HG03025 (cell line): Measurements from ENCODE around the gene ANKRD2.
"Not testable (repeated sequence)": the region's sequence is repeated elsewhere in the genome, so short reads cannot be mapped to it uniquely, and the experiment has no call there.

Experiments
- ATAC-seq: cut with Tn5 transposase; IDR thresholded peaks from one replicate; pipeline ENCODE4 v1.9.1; 2021; ENCODE audit warnings: mild to moderate bottlenecking, moderate library complexity; ENCODE audit not compliant: unreplicated experiment, low FRiP score

The ANKRD2 gene

DNA sequence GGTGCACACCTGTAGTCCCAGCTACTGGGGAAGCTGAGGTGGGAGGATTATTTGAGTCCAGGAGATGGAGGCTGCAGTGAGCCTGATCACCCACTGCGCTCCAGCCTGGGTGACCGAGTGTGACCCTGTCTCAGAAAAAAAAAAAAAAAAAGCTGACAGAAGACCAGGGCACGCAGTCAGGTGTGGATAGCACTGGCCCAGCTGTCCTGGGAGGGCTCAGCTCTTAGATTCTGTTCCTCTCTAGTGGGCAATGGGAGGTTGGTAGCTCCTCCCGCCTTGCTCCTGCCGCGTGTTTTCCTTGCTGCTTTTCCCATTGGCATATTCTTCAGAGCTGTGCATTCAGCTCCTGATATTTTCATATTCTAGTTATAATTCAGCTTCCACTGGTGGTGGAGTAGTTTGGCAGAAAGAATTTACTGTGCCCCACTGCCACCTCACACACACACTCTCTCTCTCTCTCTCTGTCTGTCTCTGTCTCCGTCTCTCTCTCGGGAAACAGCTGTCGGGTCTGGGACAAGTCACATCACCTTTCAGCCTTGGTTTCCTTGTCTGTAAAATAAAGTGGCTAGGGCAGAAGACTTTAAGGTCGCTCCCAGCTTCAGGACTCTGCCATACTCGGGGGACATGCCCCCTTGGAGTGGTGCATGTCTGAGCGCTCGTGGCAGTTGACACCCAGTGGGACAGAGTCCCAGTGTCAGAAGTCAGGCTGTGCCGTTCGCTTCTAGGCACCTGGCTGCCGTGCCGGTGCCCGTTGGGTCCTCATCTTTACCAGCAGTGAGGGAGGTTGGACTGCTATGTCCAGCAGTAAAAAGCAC is 25.9 kb upstream of the ANKRD2 start:
- no peak for ATAC-seq

DNA sequence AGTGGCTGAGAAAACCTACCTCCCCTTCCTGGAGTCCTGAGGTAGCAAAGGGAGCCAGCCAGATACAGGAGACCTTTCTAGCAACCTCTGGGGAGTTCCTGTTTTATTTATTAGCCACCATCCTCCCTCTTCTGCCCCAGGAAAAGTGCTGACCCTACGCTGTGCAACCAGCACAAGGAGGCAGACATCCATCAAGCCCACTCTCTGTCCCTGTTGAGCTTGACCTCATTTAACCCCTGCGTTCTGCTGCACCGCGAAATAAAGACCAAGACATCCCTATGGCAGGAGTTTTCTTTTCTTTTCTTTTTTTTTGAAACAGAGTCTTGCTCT is 25.3 kb upstream of the ANKRD2 start:
- ATAC-seq: no peak

DNA sequence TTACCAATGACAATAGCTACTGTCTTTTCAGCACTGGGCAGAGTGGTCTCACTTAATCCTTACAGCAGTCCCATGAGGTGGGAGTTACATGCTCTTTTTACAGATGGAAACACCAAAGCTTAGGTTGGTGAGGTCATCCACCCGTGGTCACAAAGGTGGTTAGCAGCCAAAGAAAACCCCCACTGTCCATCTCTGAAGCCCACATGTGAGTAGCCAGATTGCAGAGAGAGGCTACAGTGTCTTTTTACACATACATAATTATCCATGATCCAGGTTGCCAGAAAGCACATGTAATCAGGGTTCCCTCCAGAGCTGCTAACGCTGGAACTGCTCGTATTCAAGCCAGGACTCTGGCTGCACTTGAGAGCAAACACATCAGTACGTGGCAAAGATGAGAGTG is 24.6 kb upstream of the ANKRD2 start:
- ATAC-seq: no peak

DNA sequence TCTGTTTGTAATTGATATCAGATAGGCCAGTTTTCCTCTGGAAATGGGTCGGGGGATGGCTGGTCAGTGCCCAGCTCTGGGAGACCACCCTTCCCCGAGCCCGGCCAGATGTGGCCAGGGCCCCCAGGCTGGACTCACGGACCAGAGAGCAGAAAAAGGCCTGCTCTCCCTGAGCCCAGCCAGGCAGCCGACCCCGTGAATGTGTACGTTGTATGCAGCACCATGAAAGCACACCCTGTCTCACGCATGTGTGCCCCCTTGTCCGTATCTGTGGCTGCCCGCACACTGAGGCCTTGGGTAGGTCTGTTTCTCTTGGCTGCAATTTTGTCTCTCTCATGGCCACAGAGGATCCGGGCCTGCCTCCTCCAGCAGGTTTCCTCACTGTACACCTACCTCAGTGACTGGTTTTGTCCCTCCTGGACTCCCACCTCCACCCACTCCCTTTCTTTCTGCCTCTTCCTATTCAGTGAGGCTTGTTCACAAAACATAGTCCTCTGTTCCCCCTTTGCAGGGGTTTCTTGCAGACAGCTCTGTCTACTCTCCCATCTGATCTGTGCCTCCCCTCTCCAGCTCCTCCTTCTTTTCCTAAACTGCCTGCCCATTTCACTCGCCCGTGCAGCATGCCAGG is 23.6 kb upstream of the ANKRD2 start:
- no peak for ATAC-seq

DNA sequence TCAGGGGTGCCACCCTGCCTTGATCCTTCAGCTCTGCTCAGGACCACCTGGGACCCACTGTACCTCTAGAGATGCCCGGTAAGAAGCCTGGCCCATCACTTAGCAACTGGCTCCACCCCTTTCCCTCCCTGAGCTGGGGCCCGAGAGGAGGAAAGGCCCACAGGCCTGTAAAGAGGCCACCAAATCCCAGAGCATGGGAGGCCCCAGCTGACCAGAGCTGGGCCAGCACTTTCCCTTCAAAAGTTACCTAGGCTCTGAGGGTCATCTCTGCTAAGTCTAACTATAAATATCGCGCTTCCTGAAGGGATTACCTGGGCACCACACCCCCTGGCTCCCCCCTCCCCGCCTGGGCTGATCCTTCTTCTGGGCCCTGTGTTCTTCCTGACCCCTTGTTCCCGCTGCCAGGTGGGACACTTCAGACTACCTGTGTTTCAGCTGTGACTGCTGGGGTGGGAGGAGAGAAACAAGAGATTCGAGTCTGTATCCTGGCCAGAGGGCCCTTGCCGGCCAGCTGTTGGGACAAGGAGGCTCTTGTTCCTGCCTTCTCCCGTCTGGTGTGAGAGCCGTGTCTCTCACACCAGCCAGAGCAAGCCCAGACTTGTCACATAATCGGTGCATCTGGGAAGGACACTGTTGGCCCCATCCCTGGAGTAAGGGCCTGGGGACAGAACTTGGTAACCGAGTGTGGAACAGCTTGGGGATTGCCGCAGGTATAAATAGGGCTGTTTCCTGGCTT is 22.8 kb upstream of the ANKRD2 start:
- ATAC-seq: no peak

DNA sequence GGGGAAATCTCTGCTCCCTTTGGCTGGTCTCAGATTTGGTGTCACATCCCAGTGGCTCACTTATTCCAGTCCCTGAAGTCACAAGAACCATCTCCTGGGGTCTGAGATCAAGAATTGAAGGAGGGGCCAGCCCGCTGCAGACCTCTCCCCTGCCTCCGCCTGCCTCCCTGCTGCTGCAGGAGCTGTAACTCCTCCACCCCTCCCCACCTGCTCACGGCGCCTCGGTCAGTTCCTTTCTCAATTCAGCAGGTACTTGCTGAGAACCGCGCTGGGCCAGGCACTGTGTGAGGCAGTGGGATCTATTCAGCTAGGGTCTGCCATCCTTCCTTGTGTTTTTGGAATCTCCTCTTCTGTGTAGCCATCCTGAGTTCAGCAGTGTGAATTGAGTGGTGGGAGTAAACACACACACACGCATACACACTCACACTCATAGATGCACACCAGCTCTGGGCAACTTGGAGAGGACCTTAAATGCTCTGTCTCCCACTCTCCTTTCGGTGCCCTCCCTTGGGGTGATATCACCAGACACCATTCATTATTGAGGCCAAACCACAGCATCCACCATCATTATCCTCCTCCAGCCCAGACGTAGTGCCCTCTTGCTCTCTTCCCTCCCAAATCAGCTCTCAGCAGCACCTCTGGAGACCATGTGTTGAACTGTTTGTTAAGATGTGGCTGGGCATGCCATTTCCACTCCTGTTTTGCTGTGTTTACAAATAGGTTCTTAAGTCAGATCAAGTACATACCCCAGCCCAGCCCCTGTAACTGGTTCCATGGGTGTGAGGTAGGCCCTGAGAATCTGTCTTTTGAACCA is 22.0 kb upstream of the ANKRD2 start:
- ATAC-seq: no peak

DNA sequence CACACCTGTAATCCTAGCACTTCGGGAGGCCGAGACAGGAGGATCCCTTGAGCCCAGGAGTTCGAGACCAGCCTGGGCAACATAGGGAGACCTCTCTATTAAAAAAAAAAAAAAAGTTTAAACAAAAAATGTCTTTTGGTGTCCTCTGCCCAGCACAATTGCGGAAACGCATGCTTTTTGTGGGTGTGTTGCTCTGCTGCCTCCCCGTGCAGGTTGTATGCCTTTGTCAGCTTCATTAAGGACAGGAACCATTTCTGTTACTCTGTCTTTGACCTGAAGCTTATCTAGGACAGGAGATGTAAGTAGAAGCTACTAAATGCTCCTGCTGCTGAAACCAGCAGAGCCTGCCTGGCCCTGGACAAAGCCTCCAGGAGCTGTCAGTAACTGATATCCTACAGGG is 21.3 kb upstream of the ANKRD2 start:
- no peak for ATAC-seq

DNA sequence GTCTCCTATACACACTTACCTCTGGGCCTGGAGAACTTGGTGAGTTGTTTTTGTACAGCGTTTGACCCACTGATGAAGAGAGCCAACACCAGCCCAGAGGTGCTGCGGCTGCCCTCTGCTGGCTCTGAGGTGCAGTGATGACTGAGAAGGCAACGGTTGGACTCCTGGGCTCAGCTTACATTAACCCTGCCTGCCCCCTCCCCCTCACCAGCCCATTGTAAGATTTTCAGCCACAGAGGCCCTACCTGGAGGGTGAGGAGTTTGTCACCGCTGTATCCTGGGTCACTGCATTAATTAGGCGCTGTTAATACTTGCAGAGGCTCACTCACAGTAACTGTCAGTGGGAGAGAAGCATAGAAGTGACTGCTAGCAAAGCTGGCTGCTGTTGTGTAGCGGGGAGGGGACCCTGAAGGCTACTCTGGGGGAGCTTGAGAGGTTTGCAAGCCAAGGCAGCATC is 19.0 kb upstream of the ANKRD2 start:
- ATAC-seq: no peak

DNA sequence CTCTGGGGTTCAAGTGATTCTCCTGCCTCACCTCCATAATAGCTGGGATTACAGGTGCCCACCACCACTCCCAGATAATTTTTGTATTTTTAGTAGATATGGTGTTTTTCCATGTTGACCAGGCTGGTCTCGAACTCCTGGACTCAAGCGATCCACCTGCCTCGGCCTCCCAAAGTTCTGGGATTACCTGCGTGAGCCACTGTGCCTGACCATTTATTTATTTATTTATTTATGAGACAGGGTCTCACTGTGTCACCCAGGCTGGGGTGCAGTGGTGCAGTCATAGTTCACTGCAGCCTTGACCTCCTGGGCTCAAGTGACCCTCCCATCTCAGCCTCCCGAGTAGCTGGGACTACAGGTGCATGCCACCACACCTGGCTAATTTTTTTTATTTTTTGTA is 18.2 kb upstream of the ANKRD2 start:
- ATAC-seq: not testable (repeated sequence)

DNA sequence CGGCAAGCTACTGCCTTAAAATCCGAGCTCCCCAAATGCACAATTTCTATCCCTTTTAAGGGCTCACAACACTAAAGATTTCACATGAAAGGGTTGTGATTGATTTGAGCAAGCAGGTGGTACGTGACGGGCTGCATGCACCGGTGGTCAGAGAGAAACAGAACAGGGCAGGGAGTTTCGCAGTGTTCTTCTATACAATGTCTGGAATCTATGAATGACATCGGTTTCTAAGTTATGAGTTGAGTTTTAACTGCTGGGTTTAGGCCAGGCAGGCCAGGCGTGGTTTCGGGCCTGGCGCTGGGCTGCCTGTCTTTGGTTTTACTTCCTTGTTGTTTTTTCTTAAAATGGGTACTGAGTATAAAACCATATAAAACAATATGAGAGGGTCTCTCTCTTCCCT is 17.0 kb upstream of the ANKRD2 start:
- not testable (repeated sequence) for ATAC-seq

DNA sequence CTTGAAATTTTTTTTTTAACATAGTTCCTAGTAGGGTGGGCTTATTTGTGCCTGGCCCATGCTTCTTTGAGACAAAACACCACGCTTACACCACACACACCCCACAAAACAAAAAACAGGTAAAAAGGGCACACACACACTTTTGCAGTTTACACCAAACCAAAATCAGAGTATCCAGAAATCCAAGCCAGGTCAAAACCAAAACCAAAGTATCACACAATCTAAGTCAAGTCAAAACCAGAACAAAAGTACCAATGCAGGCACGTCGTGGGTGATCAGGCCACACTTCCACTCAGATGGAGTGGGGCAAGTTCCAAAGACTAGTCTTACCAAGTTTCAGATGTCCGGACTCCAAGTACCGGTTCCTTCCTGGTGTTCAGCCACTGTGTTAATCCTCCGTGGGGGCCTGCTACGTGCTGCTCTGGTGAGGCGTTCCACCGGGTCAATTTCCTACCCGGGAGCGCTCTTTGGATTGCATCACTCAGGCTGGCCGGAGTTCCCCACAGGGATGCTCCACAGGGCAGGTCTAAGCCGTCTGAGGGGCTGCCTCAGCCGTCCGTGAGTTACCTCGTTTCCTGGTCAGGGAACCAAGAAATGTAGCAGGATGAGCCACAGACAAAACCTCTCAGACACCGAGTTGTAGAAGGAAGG is 11.7 kb upstream of the ANKRD2 start:
- ATAC-seq: not testable (repeated sequence)

DNA sequence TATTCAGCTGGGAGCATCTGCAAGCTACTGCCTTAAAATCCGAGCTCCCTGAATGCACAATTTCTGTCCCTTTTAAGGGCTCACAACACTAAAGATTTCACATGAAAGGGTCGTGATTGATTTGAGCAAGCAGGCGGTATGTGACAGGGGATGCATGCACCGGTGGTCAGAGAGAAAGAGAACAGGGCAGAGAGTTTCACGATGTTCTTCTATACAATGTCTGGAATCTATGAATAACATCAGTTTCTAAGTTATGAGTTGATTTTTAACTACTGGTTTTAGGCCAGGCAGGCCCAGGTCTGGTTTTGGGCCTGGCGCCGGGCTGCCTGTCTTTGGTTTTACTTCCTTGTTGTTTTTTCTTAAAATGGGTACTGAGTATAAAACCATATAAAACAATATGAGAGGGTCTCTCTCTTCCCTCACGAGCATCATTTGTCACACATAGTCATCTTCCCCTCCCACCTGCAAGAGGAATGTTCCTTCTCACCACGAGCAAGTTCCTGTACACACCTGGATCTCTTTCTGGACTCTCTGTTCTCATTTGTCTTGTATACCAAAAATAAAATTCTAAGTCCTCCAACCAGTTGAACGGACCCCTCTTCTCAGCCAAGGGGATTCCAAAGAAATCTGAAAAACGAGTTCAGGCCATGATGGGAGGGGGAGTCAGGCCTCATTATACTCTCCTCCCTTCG is 11.0 kb upstream of the ANKRD2 start:
- ATAC-seq: not testable (repeated sequence)

DNA sequence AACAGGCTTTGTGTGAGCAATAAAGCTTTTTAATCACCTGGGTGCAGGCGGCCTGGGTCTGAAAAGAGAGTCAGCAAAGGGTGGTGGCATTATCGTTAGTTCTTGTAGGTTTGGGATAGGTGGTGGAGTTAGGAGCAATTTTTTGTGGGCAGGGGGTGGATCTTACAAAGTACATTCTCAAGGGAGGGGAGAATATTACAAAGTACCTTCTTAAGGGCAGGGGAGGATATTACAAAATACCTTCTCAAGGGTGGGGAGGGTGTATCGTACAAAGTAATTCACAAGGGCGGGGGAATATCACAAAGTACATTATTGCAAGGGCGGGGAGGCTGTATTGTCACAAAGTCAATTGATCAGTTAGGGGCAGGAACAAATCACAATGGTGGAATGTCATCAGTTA is 10.2 kb upstream of the ANKRD2 start:
- not testable (repeated sequence) for ATAC-seq

DNA sequence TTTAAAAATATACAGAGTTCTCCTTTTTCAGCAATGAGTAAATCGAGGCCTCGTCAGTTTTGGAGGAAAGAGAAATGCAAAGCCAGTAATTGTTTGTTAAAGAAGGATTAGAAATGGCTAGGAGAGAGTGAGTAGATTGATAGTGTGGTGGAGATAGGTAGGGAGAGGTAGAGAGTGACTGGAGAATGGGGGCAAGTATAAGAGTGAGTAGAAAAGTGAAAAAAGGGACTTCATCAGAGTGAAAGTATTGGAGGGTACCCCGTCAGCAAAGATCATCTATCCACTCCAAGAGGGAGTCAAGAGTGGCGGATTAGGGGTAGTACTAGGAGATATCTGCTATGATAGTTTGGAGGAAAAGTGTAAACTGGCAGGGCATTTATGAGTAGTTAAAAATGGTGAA is 9.2 kb upstream of the ANKRD2 start:
- no peak for ATAC-seq

DNA sequence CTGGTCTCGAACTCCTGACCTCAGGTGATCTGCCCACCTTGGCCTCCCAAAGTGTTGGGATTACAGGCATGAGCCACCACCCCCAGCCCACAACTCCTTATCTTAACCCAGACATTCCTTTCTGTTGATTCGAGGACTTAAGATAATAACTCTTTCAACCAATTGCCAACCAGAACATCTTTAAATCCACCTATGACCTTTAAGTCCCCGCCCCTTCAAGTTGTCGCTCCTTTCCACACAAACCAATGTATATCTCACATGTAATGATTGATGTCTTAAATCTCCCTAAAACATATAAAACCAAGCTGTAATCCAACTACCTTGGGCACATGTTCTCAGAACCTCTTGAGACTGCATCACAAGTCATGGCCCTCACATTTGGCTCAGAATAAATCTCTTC is 7.8 kb upstream of the ANKRD2 start:
- no peak for ATAC-seq

DNA sequence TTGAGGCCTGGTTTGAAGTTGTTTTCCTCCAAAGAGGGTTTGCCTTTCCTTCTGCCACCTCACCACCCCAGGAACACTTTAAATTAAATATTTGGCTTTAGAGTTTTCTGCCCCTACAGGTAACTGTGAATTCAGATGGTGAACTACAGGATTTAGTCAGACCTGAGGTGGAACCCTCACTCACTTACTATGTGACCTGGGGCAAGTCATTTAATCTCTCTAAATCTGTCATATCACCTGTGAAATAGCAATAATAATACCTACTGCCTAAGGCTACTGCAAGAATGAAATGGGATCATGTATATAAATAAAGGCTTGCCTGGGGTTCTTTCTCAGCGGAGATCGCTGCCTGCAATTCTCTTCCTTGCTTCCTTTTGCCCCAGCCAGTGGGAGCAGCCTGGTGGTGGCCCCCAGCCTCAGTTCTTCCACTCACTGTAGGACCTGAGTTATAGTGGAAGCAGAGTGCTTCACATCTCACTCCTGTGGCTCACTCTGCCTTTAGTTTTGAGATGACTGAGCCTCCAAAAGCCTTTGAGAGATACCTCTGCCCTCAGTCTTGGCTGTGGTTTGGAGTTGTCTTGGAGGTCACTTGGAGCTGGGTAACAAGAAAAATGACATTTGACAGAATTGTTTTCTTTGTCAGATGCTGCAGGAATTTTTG is 6.1 kb upstream of the ANKRD2 start:
- no peak for ATAC-seq

DNA sequence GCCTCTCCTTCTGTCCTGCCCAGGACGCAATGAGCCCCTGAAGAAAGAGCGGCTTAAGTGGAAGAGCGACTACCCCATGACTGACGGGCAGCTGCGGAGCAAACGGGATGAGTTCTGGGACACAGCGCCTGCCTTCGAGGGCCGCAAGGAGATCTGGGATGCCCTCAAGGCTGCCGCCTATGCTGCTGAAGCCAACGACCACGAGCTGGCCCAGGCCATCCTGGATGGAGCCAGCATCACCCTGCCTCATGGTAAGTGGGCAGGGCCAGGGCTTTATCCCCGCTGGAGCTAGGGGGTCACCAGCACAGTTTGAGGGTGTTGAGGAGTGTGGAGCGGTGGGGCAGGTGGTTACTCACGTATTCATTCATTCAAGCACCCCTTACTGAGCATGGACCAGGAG is 4.7 kb upstream of the ANKRD2 start:
- no peak for ATAC-seq

DNA sequence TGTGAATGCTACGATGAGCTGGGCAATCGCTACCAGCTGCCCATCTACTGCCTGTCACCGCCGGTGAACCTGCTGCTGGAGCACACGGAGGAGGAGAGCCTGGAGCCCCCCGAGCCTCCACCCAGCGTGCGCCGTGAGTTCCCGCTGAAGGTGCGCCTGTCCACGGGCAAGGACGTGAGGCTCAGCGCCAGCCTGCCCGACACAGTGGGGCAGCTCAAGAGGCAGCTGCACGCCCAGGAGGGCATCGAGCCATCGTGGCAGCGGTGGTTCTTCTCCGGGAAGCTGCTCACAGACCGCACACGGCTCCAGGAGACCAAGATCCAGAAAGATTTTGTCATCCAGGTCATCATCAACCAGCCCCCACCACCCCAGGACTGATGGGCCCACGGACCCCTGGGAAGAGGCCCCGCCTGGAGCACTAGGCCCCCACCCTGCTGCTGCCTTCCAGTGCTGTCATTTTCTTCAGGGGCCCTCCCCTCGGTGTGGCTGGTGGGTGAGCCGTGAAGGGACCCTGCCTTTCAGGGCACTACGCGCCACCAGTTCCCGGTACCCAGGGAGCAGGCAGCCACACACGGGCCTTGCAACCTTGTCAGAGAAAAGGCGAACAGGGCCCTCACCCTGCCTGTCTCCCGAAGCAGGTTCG is 2.3 kb upstream of the ANKRD2 start:
- no peak for ATAC-seq
